Measurements from ENCODE around the gene SYNC.
"Not testable (repeated sequence)": the region's sequence is repeated elsewhere in the genome, so short reads cannot be mapped to it uniquely, and the experiment has no call there.

SYNC gene

GRCh38 chr1:32715901-32716311, 13.3 kb upstream of the SYNC start:
- Histone ChIP-seq H3K27ac (ENCODE audit: low read depth, low read length, poor library complexity, severe bottlenecking) (no peak overlapping the region), H3K27me3 (ENCODE audit: insufficient read depth, low read length) (0 out of 2 replicates have a peak, but pooled peaks cover 4% of the 10 kb centered on the region), H3F3A (ENCODE audit: insufficient read depth, low read length) (no peaks in the 10 kb centered on the region), H3K4me1 (ENCODE audit: insufficient read depth, low read length, severe bottlenecking) (peaks cover 22% of the 10 kb centered on the region), H3K4me3 (ENCODE audit: low read depth, low read length, poor library complexity, severe bottlenecking) (no peak overlapping the region), H4K20me1 (ENCODE audit: insufficient read depth, low read length) (no peaks in the 10 kb centered on the region), H3K9me2 (ENCODE audit: low read depth, low read length) (no peaks in the 10 kb centered on the region), H3K79me2 (ENCODE audit: insufficient read depth, low read length) (no peaks in the 10 kb centered on the region), H3K9me3 (ENCODE audit: low read length) (no peaks in the 10 kb centered on the region), H3K36me3 (ENCODE audit: insufficient read depth, low read length) (no peaks in the 10 kb centered on the region), H2AFZ (ENCODE audit: low read length) (no peak overlapping the region), H3K9ac (ENCODE audit: low read length) (no peak overlapping the region), H3K4me2 (ENCODE audit: low read length) (no peak overlapping the region)
- TF ChIP-seq, protein P1, sequence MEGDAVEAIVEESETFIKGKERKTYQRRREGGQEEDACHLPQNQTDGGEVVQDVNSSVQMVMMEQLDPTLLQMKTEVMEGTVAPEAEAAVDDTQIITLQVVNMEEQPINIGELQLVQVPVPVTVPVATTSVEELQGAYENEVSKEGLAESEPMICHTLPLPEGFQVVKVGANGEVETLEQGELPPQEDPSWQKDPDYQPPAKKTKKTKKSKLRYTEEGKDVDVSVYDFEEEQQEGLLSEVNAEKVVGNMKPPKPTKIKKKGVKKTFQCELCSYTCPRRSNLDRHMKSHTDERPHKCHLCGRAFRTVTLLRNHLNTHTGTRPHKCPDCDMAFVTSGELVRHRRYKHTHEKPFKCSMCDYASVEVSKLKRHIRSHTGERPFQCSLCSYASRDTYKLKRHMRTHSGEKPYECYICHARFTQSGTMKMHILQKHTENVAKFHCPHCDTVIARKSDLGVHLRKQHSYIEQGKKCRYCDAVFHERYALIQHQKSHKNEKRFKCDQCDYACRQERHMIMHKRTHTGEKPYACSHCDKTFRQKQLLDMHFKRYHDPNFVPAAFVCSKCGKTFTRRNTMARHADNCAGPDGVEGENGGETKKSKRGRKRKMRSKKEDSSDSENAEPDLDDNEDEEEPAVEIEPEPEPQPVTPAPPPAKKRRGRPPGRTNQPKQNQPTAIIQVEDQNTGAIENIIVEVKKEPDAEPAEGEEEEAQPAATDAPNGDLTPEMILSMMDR (IDR thresholded peaks at IDR 0.05; ENCODE audit: low read length) = no peak
- TF ChIP-seq EZH2 (IDR thresholded peaks at IDR 0.05; ENCODE audit: borderline replicate concordance, low read length) = no peak

DNA sequence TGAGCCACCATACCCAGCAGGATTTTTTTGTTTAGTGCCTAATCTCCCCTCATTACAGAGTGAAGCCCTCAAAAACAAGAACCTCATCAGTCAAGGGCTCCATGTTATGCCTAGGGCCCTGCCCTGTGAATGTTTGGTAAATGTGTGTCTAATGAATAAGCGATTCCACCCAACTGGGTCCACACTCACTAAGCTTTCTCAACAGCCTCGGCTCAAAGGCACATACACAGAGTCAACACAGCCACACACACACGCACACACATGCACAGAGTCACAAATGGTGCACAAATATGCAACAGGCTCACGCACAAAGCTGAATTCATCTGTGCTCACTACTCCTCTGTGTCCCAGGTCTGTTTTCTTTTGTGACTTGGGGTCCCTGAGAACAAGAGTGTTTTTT, 11.7 kb upstream of the SYNC start:
- Histone ChIP-seq H3K9me3 (ENCODE audit: low read length) (no peaks in the 10 kb centered on the region), H3K9me2 (ENCODE audit: low read depth, low read length) (no peaks in the 10 kb centered on the region), H3K27ac (ENCODE audit: low read depth, low read length, poor library complexity, severe bottlenecking) (no peak overlapping the region), H3K4me2 (ENCODE audit: low read length) (no peak overlapping the region), H3K9ac (ENCODE audit: low read length) (no peak overlapping the region), H3F3A (ENCODE audit: insufficient read depth, low read length) (no peaks in the 10 kb centered on the region), H3K79me2 (ENCODE audit: insufficient read depth, low read length) (no peaks in the 10 kb centered on the region), H2AFZ (ENCODE audit: low read length) (no peak overlapping the region), H3K4me3 (ENCODE audit: low read depth, low read length, poor library complexity, severe bottlenecking) (no peak overlapping the region), H3K4me1 (ENCODE audit: insufficient read depth, low read length, severe bottlenecking) (peaks cover 22% of the 10 kb centered on the region), H3K36me3 (ENCODE audit: insufficient read depth, low read length) (no peaks in the 10 kb centered on the region), H4K20me1 (ENCODE audit: insufficient read depth, low read length) (no peaks in the 10 kb centered on the region), H3K27me3 (ENCODE audit: insufficient read depth, low read length) (no peaks in the 10 kb centered on the region)
- TF ChIP-seq EZH2 (IDR thresholded peaks at IDR 0.05; ENCODE audit: borderline replicate concordance, low read length) = no peak
- TF ChIP-seq, protein P1 (IDR thresholded peaks at IDR 0.05; ENCODE audit: low read length) = no peak

DNA sequence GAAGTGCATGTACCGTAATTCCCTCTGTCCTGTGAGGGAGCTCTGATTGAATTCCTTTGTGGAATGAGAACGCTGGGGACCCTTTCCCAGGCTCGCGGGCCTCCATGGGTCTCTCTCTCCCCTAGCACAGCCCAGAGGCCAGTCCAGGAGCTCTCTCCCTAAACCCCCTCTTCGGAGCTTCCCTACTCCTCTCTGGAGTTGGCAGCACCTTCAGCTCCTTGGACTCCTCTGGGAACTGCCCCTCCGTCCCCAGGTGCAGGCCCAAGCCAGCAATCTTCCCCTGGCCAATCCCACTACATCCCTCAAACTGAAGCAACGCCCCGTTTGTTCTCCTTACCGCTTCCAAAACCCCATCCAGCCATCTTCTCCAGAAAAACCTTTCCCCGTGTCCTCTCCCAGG, 10.5 kb upstream of the SYNC start:
- Histone ChIP-seq H3K9me3 (ENCODE audit: low read length) (no peaks in the 10 kb centered on the region), H4K20me1 (ENCODE audit: insufficient read depth, low read length) (no peaks in the 10 kb centered on the region), H3K27me3 (ENCODE audit: insufficient read depth, low read length) (no peaks in the 10 kb centered on the region), H3F3A (ENCODE audit: insufficient read depth, low read length) (no peaks in the 10 kb centered on the region), H3K9ac (ENCODE audit: low read length) (no peak overlapping the region), H3K79me2 (ENCODE audit: insufficient read depth, low read length) (no peaks in the 10 kb centered on the region), H3K4me1 (ENCODE audit: insufficient read depth, low read length, severe bottlenecking) (peaks cover 22% of the 10 kb centered on the region), H2AFZ (ENCODE audit: low read length) (no peak overlapping the region), H3K9me2 (ENCODE audit: low read depth, low read length) (no peaks in the 10 kb centered on the region), H3K36me3 (ENCODE audit: insufficient read depth, low read length) (no peaks in the 10 kb centered on the region), H3K4me3 (ENCODE audit: low read depth, low read length, poor library complexity, severe bottlenecking) (no peak overlapping the region), H3K27ac (ENCODE audit: low read depth, low read length, poor library complexity, severe bottlenecking) (no peak overlapping the region), H3K4me2 (ENCODE audit: low read length) (no peak overlapping the region)
- TF ChIP-seq, protein P1 (IDR thresholded peaks at IDR 0.05; ENCODE audit: low read length) = no peak
- no peak for TF ChIP-seq EZH2 (IDR thresholded peaks at IDR 0.05; ENCODE audit: borderline replicate concordance, low read length)

DNA sequence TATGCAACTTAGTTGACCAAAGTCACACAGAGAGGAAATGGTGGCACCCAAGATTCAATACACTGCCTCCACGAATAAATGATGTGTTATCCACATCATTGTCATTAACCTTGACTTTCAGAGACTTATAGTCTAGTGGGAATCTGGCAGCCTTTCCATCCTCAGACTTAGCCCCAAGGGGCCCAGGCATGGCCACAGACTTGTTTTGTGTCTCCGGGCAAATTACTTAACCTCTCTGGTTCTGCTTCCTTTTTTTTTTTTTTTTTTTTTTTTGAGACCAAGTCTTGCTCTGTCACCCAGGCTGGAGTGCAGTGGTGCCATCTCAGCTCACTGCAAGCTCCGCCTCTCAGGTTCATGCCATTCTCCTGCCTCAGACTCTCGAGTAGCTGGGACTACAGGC, 8.7 kb upstream of the SYNC start:
- not testable (repeated sequence) for H3K9me2 ChIP-seq (ENCODE audit: low read depth, low read length); H3K9ac ChIP-seq (ENCODE audit: low read length); H2AFZ ChIP-seq (ENCODE audit: low read length); H3K4me3 ChIP-seq (ENCODE audit: low read depth, low read length, poor library complexity, severe bottlenecking); H3K4me2 ChIP-seq (ENCODE audit: low read length); H3F3A ChIP-seq (ENCODE audit: insufficient read depth, low read length); H3K27ac ChIP-seq (ENCODE audit: low read depth, low read length, poor library complexity, severe bottlenecking); H3K9me3 ChIP-seq (ENCODE audit: low read length); H4K20me1 ChIP-seq (ENCODE audit: insufficient read depth, low read length); H3K79me2 ChIP-seq (ENCODE audit: insufficient read depth, low read length); H3K36me3 ChIP-seq (ENCODE audit: insufficient read depth, low read length); H3K27me3 ChIP-seq (ENCODE audit: insufficient read depth, low read length)
- peaks cover 13% of the 10 kb centered on the region for H3K4me1 ChIP-seq (ENCODE audit: insufficient read depth, low read length, severe bottlenecking)
